PC-3 (cell line): ENCODE results near the gene ESCO1. TPM values are rescaled to one million over a fixed set of nuclear protein-coding genes. Genes with fewer than 3 reads are reported as not detected.

Experiments
- ATAC-seq: fragments of 200-7000 bp; cut with Tn5 transposase; 2 replicates; pipeline ENCODE4 v1.9.1; 2020; ENCODE audit warnings: mild to moderate bottlenecking, moderate library complexity
- BruUV-seq: library from RNA; stranded (reverse); fragments of 400-500 nt; replicated peaks from 2 replicates; lab custom pipeline; 2021; lab: Mats Ljungman, UMichigan
- CTCF ChIA-PET: fragments of 300-600 bp; sonication (Branson Sonifier 250); formaldehyde crosslinking; loops from one replicate; lab custom pipeline; 2022; ENCODE audit warnings: antibody characterized with exemption; lab: Charles Lee
- POLR2A ChIA-PET: fragments of 300-600 bp; sonication (Branson Sonifier 250); formaldehyde crosslinking; loops from one replicate; lab custom pipeline; 2022; ENCODE audit warnings: antibody characterized with exemption; ENCODE audit not compliant: unreplicated experiment; lab: Charles Lee
- DNase-seq: peaks from one replicate; pipeline ENCODE4 v3.0.0-alpha.2; 2015
- H2AFZ ChIP-seq: fragments of 300-600 bp; sonication (generic); 2 replicates; pipeline ENCODE4 v1.6.0; 2016; ENCODE audit warnings: antibody characterized with exemption, low read length
- H3F3A ChIP-seq: fragments of 300-600 bp; sonication (generic); one replicate; pipeline ENCODE4 v1.6.0; 2017; ENCODE audit warnings: antibody characterized with exemption, low read length, control low read depth, mild to moderate bottlenecking; ENCODE audit not compliant: unreplicated experiment
- H3K27ac ChIP-seq: fragments of 300-600 bp; sonication (generic); 2 replicates; pipeline ENCODE4 v1.5.1; 2016; ENCODE audit warnings: mild to moderate bottlenecking, low read length
- H3K27me3 ChIP-seq: fragments of 300-600 bp; sonication (generic); 2 replicates; pipeline ENCODE4 v1.6.1; 2016; ENCODE audit warnings: low read length, mixed read lengths
- H3K36me3 ChIP-seq: fragments of 300-600 bp; sonication (generic); 2 replicates; pipeline ENCODE4 v1.6.1; 2016; ENCODE audit warnings: low read depth, mixed run types, low read length, mixed read lengths
- H3K4me1 ChIP-seq: fragments of 300-600 bp; sonication (generic); 2 replicates; pipeline ENCODE4 v1.5.1; 2016; ENCODE audit warnings: low read length; ENCODE audit not compliant: insufficient read depth
- H3K4me2 ChIP-seq: fragments of 300-600 bp; sonication (generic); 2 replicates; pipeline ENCODE4 v1.6.0; 2016; ENCODE audit warnings: low read length
- H3K4me3 ChIP-seq: fragments of 300-600 bp; sonication (generic); 2 replicates; pipeline ENCODE4 v1.5.1; 2016; ENCODE audit warnings: mild to moderate bottlenecking, low read length, mixed read lengths
- H3K79me2 ChIP-seq: fragments of 300-600 bp; sonication (generic); 2 replicates; pipeline ENCODE4 v1.6.1; 2017; ENCODE audit warnings: low read length, mixed read lengths
- H3K9ac ChIP-seq: fragments of 300-600 bp; sonication (generic); 2 replicates; pipeline ENCODE4 v1.6.0; 2016; ENCODE audit warnings: mild to moderate bottlenecking, low read length
- H3K9me2 ChIP-seq: fragments of 300-600 bp; sonication (generic); replicated peaks from 2 replicates; pipeline ENCODE4 v1.6.1; 2016; ENCODE audit warnings: mixed run types, low read length, mixed read lengths
- H3K9me3 ChIP-seq: fragments of 300-600 bp; sonication (generic); 2 replicates; pipeline ENCODE4 v1.6.1; 2016; ENCODE audit warnings: low read length, mixed read lengths
- H4K20me1 ChIP-seq: fragments of 300-600 bp; sonication (generic); 2 replicates; pipeline ENCODE4 v1.6.1; 2016; ENCODE audit warnings: low read length, mixed read lengths
- CTCF ChIP-seq: fragments of 300-600 bp; sonication (generic); conservative IDR thresholded peaks from 2 replicates; pipeline ENCODE4 v1.5.1; 2017; ENCODE audit warnings: antibody characterized with exemption, low read depth, mild to moderate bottlenecking, low read length
- EZH2 ChIP-seq: fragments of 300-600 bp; sonication (generic); IDR thresholded peaks from one replicate; pipeline ENCODE4 v1.6.1; 2017; ENCODE audit warnings: antibody characterized with exemption, mild to moderate bottlenecking, low read length; ENCODE audit not compliant: unreplicated experiment
- EZH2phosphoT487 ChIP-seq: fragments of 300-600 bp; sonication (generic); IDR thresholded peaks from 2 replicates; pipeline ENCODE4 v1.6.1; 2018; ENCODE audit warnings: mild to moderate bottlenecking, antibody characterized with exemption, low read length, borderline replicate concordance
- intact Hi-C: fragments of 100-400 bp; cut with micrococcal nuclease; formaldehyde crosslinking; loops from 2 replicates; pipeline ENCODE4 v1.9.0; 2023
- total RNA-seq: library from RNA; depleted of rRNA; stranded (reverse); fragments of >200 nt; gene quantifications from 2 replicates; pipeline ENCODE4 v1.2.3, GENCODE V29; 2014

ESCO1 gene
- total RNA-seq, 1 experiment from 2014 or later, result 17.0 TPM

- Histone ChIP-seq H3K9ac (peak overlapping the region; percentile 21; the same call in 1 of the 2 replicates), H3K9me3 (no peaks in the 10 kb centered on the region), H3K27ac (peak overlapping the region; percentile 76), H3K27me3 (no peaks in the 10 kb centered on the region), H3K36me3 (peaks cover 11% of the 10 kb centered on the region; the same call in 1 of the 2 replicates), H2AFZ (no peak overlapping the region), H3K79me2 (no peaks in the 10 kb centered on the region), H3K9me2 (no peaks in the 10 kb centered on the region), H3K4me1 (peaks cover 35% of the 10 kb centered on the region), H3K4me2 (0 out of 2 replicates have a peak overlapping the region, but pooled peaks have one; percentile 33), H3F3A (peaks cover 5% of the 10 kb centered on the region), H3K4me3 (no peak overlapping the region), H4K20me1 (no peaks in the 10 kb centered on the region)
- BruUV-seq, result no TSS peak
- ChIA-PET CTCF (interaction anchor here (1.0 kb wide), 1 partner anchor 38 kb away, joined by 3 read pairs; the partner anchor contains the start of gene ESCO1), POLR2A (interaction anchor here (0.6 to 1.0 kb wide), 2 partner anchors 35 to 40 kb away, joined by 4 to 11 read pairs; no protein-coding TSS in a partner anchor)
- DNase-seq (no peak), ATAC-seq (no peak)
- no peak for TF ChIP-seq EZH2
- TF ChIP-seq EZH2phosphoT487, result no peak
- TF ChIP-seq CTCF, result no peak
- intact Hi-C loops, result loop anchor here (1.0 to 2.0 kb wide), 3 partner anchors 29 to 102 kb away; partner anchors contain the start of genes ABHD3 and MIB1
Observed at GRCh38 chr18:21638822-21639221, 38.3 kb upstream of the ESCO1 start.

- Histone ChIP-seq H3F3A (peaks cover 5% of the 10 kb centered on the region), H3K9ac (no peak overlapping the region), H3K9me3 (no peaks in the 10 kb centered on the region), H3K79me2 (no peaks in the 10 kb centered on the region), H3K27ac (peak overlapping the region; percentile 86), H2AFZ (no peak overlapping the region), H4K20me1 (no peaks in the 10 kb centered on the region), H3K4me2 (no peak overlapping the region), H3K27me3 (no peaks in the 10 kb centered on the region), H3K4me1 (peaks cover 35% of the 10 kb centered on the region), H3K9me2 (no peaks in the 10 kb centered on the region), H3K36me3 (peaks cover 13% of the 10 kb centered on the region; the same call in 1 of the 2 replicates), H3K4me3 (no peak overlapping the region)
- peak; percentile 55 for DNase-seq
- TF ChIP-seq CTCF (no peak), EZH2phosphoT487 (no peak), EZH2 (no peak)
- peak; percentile 6; the same call in 1 of the 2 replicates for ATAC-seq
- intact Hi-C loops, result no loop called here
- POLR2A ChIA-PET, result interaction anchor here (0.6 kb wide), 1 partner anchor 103 kb away, joined by 14 read pairs; no protein-coding TSS in a partner anchor
- no TSS peak for BruUV-seq
- CTCF ChIA-PET, result no interaction called here
Observed at GRCh38 chr18:21636769-21637168, 36.3 kb upstream of the ESCO1 start.

GRCh38 chr18:21634588-21635199 is 34.2 kb upstream of the ESCO1 start:
- Histone ChIP-seq H3K9me3 (no peaks in the 10 kb centered on the region), H3K36me3 (peaks cover 26% of the 10 kb centered on the region; the same call in 1 of the 2 replicates), H3K27me3 (no peaks in the 10 kb centered on the region), H3K4me2 (no peak overlapping the region), H3K4me3 (no peak overlapping the region), H3F3A (peaks cover 5% of the 10 kb centered on the region), H3K27ac (no peak overlapping the region), H3K4me1 (peaks cover 33% of the 10 kb centered on the region), H3K9ac (no peak overlapping the region), H3K79me2 (no peaks in the 10 kb centered on the region), H4K20me1 (no peaks in the 10 kb centered on the region), H3K9me2 (no peaks in the 10 kb centered on the region), H2AFZ (no peak overlapping the region)
- no peak for ATAC-seq
- intact Hi-C loops, result no loop called here
- DNase-seq, result no peak
- POLR2A ChIA-PET, result no interaction called here
- BruUV-seq, result no TSS peak
- CTCF ChIA-PET, result no interaction called here
- TF ChIP-seq EZH2, result no peak
- TF ChIP-seq EZH2phosphoT487, result no peak
- no peak for TF ChIP-seq CTCF
